NCI-H460 (cell line): ENCODE results near the gene CAMTA1. TPM values are rescaled to one million over a fixed set of nuclear protein-coding genes. Genes with fewer than 3 reads are reported as not detected.
A peak's percentile ranks its signal among the peaks of the same experiment; 100 is the strongest.

Experiments used
- DNase-seq: peaks from one replicate; pipeline ENCODE4 v3.0.0-alpha.2; 2016; ENCODE audit warnings: low read depth; ENCODE audit errors: extremely low read depth
- total RNA-seq: library from RNA; depleted of rRNA; stranded (reverse); fragments of >200 nt; shearing (Covaris generic); gene quantifications from 2 replicates; pipeline ENCODE4 v1.2.3, GENCODE V29; 2014

Gene CAMTA1
- total RNA-seq, 1 experiment from 2014 or later: 39.9 TPM

DNA sequence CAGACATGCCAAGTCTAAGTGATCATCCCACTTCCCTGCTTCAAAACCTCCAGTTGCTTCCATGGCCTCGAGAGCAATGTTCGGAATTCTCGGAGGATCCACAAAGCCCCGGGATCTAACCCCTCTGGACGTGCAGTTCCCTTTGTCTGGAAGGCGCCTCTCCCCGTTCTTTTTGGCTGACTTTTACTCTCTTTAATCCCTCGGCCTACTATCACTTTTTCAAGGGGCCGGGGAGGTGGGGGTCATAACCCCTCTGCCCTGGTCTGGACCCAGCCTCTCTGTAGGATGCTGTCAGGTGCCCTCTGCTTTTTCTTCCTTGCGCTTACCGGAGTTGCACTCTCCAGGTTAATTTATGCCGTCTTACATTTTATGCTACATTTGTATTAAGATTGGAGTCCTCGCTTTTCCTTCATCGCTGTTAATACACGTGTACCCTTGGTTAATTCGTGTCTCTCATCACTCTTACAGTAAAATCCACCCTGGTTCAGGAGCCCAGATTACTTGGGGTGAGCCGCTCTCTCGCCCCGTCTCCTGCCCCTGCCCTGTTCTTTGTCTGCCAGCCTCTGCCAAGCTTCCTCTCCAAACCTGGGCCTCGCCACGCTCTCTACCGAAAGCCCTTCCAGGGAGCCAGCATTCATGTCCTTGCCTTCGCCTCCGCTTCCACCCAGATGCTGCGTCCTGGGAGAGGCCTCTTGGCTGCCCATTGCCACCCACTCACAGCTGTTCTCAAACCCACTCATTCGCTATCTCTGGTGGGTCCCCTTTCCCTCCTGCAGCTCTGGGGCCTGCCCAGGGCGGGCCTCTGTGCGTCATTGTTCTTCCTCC is 448.6 kb downstream of the CAMTA1 start:
- DNase-seq: no peak

DNA sequence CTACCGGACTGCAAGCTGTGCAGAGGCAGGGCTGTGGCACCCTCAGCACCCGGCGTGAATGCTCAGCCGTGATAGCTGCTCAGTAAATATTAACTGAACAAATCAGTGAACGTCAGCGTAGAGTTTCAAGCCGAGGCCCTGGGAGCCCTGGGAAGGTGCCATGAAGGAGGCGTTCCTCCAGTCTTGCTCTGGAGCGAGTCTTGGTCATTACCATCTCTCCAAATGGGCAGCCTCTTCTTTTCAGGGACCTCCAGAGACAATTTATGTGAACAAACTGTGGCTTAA is 449.2 kb downstream of the CAMTA1 start:
- no peak for DNase-seq

DNA sequence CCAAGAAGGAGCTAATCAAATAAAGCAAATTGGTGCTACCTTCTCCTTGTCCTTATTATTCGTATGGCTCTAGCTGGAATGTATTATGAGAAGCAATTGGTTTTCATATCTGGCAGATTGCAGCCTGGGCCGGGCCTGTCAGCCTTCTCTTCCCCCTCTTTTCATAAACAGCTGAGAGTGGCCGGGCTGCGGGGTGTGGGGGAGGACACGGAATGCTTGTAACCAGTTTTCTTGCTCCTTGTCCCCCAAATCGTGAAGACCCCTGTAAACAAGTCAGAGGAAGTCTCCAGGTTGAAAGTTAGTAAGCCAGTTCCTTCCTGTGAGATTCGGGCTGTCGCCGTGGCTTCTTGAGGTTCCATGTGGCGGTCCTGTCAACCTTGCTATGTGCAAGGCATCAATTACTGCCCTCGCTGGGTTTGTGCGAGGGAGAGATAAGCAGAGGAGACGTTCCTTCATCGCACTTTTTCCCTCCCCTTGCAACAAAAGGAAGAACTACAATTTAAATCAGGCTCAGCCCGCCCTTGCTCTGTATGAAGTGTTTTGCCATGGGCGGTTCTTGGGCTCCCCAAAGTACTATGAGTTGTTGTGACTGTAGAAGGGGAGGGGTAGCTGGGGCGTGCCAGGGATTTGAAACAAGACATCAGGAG is 450.7 kb downstream of the CAMTA1 start:
- no peak for DNase-seq

DNA sequence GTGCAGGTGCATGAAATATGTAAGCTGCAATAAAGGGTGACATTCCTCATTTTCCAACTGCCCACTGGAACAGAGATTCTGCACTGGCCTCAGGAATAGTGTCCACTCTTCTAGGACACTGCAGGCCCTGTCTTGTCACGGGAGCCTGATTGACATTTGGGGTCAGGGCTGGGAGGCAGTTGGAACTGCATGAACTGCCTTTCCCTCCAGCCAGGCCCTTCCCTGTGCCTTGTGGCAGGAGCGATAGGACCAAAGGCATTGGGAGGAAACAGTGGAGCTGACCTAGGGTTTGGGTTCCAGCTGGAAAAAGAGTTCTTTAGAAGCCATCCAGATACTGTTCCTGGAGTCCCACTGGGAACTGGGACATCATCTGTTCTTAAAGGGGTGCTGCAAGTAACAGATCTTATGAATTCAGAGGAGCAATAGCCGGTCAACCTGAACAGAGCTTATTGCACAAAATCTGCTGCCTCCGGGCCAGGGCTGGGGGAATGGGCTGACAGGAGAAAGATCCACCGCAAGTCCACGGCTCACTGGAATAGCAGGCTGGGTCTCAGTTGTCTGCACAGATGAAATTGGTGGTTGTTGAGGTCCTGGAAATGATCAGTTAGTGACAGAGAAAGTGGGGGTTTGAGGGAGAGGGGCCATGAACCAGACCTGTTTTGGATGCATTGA is 451.7 kb downstream of the CAMTA1 start:
- DNase-seq: no peak

DNA sequence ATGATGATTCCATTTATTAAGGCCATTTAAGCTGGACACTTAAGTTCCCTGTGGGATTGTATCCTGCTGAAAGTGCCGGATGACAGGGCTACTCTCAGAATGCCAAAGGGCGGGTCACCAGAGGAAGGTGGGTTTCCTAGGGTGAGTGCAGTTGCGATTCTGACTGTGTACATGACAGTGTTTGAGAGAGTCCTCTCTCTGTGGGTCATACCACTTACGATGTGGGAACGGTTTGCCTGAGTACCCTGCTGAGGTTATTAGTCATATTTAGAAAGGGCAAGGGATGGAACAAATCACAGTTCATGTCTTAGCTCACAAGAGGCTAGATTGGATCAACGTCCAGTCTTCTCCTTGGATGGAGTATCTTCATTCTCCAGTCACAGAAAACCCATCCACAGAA is 461.9 kb downstream of the CAMTA1 start:
- no peak for DNase-seq

DNA sequence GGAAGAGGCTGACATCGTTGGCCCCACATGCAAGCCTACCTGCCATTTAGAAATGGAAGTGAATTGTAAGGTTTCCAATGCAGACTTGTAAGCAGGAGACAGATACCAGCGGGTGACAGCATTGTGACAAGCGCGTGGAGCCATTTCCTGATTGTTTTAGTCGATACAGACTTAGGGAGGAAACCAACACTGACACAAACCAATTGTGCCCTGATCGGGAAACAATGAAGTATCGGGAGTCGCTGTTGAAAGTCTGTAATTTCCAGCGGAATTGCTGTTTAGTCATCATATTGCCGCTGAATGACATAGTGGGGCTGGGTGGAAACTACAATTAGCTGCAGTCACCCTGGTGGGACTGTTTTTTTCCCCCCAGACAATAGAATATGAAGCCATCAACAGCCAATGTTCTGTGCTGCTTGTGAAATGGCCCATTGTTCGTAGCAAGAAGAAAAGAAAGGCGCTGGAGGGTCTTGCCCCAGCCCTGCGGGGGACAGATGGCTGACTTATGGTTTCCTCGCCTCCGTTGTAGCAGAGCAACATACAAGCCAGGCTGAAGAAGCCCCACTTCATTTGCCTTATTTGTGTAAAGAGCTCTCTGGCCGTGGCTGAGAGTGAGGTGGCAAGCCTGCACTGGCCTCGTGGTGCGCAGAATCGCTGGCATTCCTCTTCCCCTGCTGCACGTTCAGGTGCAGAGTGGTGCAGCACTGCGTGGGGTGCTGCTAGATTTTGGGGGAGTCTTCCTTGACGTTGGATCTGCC is 462.7 kb downstream of the CAMTA1 start:
- no peak for DNase-seq

DNA sequence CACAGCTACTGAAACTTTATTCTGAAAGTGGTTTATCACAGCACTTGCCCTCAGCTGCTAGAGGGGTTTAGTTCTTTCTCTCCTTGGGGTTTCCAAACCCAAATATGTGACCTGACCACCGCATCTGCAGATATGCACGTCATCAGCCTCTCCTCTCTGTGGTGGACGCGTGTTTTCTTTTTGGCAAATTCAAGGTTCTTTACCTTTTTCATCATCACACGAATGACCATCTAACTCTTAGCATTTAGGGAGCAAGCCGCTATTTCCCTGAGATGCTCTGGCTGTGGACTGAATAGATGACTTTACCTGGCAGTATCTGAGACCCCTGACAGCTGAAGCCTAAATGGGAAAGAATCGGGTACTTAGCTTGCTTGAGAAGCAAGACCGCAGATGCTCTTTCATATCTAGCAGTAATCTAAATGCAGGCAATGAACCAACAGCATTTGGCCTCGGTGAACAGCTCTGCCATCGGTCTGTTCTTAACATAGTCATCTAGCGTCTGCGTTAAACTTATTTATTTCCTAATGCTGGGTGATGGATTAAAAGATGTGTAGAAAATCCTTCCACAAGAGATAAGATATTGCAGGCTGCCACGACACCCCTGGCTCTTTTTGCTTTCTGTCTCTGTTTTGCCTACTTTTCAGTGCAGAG is 463.4 kb downstream of the CAMTA1 start:
- no peak for DNase-seq

DNA sequence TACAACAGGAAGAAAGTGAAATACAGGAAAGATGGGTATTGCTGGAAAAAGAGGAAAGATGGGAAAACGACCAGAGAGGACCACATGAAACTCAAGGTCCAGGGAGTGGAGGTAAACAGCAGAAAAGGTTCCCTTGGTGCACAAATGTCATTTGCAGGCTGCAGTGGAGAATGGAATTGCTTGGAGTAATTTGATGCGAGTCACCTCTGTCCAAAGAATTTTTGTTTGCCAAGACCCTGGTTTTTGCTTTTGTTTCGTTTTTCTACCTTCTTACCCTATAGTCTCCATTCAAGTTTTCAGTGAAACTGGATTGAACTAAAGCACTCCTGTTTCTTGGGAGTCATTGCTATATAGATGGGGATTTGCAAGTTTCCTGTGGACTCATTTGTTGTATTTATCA is 464.3 kb downstream of the CAMTA1 start:
- no peak for DNase-seq

DNA sequence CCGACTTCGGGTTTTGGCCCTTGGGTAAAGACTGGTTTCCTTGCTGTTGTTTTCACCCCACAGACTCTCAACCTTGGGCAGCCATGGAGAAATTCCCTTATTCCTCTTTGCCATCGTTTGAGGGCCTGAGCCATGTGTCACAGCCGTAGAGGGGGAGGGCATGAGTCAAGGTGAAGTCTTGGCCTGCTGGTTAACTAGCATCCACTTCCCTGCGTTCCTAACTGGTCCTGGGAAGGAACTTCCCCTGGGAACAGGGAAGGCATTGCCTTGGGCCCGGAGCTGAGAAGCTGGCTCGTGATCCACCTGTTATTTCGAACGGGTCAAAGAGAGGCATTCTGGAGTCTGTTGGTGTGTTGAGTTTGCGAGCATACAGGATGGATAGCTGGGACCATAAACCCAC is 464.9 kb downstream of the CAMTA1 start:
- DNase-seq: no peak

DNA sequence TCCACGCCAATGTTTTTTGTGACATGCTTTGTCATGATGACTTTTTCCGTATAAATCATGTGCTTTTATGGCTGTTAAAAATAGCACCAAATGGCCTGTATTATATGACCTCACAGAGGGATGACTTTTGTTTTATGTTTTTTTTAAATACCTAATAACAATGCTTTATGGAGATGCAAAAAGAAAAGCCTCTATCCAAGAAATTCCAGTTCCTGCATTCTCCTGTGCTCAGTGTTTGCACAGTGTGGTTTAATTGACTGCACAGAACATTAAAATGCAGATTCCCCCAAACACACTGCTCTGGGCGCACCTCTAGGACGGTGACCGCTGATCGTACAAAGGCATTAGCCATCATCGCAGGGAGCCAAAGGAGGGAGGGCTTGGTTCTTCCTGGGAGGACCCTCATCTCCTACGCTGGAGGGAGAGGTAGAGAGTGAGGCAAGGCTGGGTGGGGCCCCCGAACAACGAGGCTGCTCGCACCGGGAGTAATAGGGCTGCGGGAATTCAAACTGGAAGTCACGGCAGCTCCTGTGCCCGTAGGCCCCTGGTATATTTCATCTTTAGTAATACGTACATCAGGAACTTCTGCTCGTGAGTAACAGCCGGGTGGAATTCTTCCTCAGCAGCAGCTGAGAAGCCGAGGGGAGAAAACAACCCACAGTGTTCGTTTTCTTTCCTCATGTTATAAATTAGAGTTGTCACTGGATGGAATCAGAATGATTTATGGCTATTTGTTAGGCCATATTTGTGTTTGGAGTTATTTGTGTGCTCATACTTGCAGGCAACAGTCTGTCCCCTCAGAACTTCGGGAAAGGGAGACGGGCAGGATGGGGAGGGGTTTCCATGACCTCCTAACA is 465.6 kb downstream of the CAMTA1 start:
- no peak for DNase-seq

DNA sequence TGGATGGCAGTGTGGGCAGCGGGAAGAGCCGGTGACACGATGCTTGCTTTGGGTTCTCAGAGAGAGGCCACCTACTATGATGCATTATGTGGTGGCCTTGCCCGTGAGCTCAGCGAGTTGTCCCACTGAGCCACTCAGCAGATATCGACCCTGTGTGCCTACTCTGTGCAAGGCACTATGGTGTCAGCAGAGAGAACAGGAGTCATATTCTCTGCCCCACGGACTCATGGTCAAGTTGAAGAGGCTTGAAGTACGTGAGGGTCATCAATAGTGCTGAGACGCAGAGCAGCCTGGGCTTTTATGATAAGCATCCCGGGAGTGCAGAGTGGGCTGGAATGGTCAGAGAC is 466.2 kb downstream of the CAMTA1 start:
- no peak for DNase-seq

DNA sequence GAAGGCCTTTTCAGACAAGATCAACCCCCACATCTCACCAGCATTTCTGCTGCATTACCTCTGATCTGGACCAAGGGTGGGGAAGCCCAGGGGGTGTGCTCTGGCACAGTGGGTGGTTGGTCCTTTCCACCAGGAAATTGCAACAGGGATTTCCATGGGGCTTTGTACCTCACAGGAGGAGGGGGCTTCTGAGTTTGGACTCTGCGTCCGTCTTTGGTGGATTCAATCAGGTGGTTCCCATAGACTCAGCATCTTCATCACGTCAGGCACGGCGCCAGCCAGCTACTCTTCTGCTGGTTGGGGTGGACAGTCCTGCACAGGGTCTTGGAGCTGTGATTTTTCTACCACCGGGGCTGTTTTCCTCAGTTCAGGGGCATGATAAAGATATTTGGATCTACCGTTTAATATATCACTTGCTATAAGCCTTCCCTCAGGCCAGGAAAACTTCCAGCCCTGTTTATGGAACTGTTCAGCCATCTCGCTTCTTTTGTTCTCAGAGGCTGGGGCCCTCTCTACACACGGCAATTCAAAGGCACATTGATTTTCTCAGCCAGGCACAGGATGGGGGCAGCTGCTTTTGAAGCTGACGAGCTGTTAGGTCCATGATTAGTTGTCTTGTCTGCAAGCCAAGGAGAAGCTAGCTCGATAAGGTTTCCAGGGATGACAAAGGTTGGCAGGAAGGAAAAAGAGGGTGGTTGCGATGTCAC is 467.3 kb downstream of the CAMTA1 start:
- DNase-seq: no peak

DNA sequence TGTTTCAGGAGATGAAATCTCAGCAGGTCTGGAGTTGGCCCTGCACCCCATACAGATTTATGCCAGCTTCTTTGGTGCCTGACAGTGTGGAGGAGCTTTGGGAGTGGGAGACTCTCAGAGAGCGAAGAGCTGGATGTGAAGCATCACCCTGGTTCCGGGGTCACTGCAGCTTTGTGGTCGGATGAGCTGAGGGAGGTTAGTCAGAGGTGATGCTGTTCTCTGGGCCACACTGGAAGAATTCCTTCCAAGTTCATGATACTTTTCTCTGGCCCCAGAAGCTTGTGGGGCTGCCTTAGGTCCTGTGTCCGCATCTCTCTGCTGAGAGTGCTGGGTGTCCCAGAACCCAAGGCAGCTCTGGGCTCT is 467.8 kb downstream of the CAMTA1 start:
- no peak for DNase-seq

DNA sequence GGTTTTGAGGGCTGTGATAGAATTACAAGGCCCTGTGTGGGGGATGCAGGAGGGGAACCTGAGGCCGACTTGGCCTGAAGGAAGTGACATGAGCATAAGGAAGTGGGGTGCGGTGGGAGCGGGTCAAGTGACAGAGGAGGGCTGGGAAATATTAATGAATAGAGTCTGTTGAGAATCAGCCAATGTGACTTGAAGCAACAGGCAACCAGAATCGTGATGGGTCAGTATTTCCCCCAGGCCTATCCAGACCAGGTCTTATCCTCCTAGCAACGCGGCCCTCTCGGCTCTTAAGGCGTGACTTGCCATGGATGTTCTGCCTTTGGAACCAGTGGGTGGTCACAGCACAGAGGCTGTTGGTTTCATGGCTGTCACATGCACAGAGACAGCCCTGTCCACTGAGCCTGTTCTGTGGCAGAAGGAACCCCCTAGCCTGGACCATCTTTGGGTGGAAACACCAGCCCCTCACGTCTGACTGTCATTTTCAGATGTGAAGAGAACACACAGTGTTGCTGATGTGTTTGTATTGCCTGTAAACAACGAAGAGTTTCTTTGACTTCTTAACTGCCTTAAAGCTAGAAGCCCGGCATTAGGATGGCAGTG is 468.8 kb downstream of the CAMTA1 start:
- no peak for DNase-seq

DNA sequence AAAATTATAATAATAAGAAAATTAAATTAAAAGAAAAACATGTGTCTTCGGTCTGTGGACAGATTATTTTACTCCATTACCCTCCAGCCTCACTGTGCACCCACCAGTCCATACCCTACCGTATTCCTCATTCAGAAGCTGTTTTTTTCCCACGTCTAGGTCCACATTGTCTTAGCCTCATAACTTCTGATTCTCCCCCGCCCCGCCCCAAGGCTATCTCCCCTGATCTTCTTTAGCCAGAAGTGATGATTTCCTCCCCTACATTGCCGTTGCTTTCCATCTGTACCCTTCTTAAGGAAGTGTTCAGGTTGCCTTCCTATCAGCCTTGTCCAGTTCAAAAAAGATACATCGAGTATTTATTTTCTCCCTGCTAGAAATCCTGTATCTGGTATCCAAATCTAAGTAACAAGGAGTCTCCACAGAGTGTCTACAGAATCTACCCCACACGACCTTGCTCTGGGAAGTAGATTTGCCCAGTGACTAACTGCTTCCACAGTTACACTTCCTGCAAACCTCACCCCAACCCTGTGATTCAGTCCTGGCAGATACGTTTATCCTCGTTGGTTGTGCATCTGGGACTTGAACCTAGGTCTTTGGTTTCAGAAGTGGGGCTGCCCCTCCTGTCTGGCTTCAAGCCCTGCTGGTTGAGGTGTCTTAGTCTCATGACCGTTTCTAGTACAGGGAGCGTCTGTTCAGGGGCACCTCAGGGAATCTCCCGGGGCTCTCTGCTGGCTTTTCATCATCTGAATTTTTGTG is 470.2 kb downstream of the CAMTA1 start:
- DNase-seq: peak; percentile 2

DNA sequence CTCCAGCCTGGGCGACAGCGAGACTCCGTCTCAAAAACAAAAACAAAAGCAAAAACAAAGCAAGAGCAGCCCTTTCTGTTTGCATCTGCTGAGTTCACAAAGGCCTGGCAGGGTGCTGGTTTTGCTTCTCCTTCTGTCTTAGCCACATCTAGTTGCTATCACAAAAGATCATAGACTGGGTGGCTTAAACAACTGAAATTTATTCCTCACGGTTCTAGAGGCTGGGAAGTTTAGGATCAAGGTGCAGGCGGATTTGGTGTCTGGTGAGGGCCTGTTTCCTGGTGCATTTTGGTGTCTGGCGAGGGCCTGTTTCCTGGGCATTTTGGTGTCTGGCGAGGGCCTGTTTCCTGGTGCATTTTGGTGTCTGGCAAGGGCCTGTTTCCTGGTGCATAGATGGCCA is 471.3 kb downstream of the CAMTA1 start:
- no peak for DNase-seq

DNA sequence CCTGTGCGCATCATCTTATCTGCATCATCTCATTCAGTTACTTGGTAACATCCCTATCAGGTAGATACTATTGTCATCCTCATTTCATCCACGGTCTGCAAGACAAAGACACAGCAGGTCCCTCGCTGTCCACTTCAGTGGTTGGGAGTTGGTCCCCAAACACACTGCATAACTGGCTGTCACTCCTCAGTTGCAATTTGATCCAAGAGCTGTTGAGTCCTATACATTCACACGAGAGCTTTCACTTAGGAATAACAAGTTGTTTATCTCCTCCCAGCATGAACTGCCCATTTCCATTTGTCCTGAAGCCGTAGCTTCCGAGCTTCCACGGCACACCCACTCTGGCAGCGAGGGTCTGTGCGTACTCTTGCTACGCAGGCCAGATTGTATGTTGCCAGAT is 472.0 kb downstream of the CAMTA1 start:
- DNase-seq: no peak

DNA sequence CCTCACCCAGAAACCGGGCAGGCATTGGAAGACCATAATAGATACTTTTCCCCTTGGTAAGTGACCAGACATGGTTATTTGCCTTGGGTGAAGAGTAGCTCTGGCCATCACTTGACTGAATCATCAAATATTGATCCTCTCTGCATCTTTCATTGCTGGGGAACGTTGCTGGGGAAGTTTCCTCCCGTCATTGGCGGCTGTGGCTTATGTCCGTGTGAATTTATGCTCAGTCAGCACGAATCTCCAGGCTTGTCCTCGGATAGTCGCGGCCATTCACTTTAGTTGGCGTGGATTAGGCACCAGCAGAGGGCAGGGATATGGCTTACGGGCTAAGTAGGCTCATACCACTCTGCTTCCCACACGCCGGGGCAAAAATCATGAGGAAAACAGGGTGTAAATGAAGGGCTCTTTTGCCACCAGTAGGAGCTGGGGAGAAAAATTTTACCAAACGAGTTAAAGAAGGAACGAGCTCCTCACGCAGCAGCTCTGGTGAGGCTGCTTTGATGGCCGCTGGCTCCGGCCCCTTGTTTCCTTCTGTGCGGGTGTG is 473.4 kb downstream of the CAMTA1 start:
- no peak for DNase-seq
